IPS-NIHi11 (cell line): ENCODE data around the gene LTO1.
"Not testable (repeated sequence)": the region's sequence is repeated elsewhere in the genome, so short reads cannot be mapped to it uniquely, and the experiment has no call there.

Experiments
- DNase-seq: peaks from one replicate; pipeline ENCODE4 v3.0.0; 2012; ENCODE audit warnings: mixed read lengths, low spot score

The LTO1 gene

DNA sequence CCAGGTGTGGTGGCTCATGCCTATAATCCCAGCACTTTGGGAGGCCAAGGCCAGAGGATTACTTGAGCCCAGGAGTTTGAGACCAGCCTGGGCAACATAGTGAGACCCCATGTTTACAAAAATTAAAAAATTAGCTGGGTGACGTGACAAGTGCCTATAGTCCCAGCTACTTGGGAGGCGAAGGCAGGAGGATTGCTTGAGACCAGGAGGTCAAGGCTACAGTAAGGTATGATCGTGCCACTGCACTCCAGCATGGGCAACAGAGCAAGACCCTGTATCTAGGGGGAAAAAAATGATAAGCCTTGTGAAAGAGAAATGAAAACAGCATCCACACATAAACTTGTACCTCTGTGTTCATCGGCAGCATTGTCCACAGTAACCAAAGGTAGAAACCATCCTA lies 42.3 kb downstream of the LTO1 start:
- no peak for DNase-seq

GRCh38 chr11:69630424-69630823 lies 44.7 kb downstream of the LTO1 start:
- DNase-seq = no peak

DNA sequence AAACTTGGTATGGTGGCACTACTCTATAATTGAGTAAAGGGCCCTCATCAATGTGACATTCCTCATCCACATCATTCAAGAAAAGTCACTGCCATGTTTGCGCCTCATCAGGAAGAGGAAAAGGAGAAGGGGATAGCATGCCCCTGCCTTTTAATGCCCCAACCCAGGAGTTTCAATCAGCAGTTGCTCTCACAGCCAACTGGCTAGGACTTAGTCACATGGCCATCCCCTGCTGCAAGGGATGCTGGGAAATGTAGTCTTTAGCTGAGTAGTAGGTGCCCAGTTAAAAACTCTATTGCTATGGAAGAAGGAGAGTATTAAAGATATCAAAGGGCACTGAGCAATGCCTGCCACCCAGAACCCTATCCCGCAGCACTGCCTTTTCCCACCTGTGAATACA lies 45.1 kb downstream of the LTO1 start:
- DNase-seq = no peak

DNA sequence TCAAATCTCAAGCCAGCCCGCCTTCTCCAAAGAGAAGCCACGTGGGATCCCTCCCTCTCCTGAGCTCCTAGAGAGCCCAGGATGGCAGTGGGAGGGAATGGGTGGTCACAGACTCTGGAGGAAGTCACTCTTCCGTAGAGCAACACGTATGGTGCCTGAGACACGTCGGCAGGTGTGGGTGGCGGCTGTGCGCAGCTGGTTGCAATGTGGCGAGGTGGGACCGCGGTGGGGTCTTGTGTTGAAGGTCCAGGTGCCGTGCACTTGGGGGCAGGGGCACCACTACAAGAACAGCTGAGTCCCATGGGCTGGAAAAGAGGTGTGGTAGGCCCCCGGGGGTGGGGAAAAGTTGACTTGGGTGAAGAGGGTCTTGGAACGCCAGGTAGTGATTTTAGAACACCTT lies 47.6 kb downstream of the LTO1 start:
- no peak for DNase-seq

DNA sequence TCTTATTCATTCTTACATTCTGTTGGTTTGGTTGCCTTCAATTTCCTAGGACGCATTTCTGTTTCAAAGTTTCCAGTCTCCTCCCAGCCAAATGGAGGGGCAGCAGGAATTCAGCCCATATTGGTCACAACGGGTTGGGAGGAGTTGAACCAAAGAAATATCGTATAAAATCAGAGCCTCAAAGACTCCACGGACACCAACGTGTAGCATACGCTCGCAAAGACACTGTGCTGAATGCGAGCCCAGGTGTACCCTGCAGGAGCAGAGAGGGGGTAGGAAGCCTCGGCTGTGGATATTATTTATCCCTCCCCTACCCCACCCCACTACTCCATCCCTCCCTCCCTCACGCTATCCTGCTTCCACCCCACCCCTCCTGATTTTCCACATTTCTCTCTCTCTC lies 49.7 kb downstream of the LTO1 start:
- no peak for DNase-seq

DNA sequence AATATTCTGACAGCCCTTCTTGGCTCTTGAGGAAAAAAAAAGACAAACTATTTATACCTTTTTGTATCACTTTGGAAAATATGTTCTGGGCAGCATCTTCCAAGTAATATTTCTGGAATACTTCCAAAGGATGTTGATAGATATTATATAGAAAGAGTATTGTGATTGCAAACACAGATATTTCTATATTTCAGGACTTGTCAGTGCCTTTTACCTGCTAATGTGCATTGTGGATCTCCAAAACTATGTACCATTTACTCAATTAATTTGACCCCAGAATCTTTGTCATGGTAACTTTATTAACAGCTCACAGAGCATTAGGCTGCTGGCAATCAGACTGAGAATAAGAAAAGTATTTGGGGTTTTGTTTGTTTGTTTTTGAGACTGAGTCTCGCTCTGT lies 50.9 kb downstream of the LTO1 start:
- DNase-seq = no peak

- DNase-seq = not testable (repeated sequence)
These were observed 53.0 kb downstream of the LTO1 start for GRCh38 chr11:69622097-69622681.

GRCh38 chr11:69620683-69621290 lies 54.4 kb downstream of the LTO1 start:
- no peak for DNase-seq

DNA sequence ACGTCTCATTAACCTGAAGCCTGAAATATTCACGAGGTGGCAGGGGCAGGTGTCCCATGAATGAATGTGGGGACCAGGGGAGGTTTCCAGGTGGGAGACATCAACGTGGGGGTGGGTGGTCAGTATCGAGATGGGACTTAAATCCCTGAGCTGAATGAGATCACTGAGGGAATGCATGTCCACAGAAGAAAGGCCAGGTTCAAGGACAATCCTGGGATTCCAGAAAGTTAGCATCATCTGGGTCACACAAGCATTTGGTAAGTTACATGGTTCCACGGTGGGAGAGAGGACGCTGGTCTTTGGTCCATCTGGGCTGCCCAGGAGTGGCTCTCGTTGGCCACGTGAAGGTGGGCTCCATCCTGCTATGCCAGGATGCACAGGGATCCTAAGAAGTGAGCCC lies 56.9 kb downstream of the LTO1 start:
- DNase-seq = no peak

DNA sequence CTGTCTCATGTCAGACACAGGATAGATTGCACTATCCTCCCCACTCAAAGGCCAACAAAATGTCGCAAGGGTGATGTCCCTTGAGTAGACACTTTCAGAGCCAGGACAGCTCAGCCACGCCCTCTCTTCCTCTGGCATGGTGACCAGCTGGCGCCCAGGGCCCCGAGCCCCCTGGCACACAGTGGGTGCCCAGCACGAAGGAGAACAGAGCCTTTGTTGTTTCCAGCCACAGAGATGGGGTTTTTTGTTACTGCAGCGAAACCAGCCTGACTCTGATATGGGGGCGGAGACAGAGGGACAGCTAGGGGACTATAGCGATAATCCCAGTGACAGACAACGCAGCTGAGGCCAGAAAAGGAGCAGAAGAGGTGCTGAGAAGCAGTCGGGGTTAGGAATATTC lies 57.5 kb downstream of the LTO1 start:
- no peak for DNase-seq

- DNase-seq = no peak
These were observed 57.9 kb downstream of the LTO1 start for GRCh38 chr11:69617220-69617619.
